Epithelial cell of esophagus (primary cell): Measurements from ENCODE around the gene PRXL2A.

ENCODE experiments used
- DNase-seq: peaks from one replicate; pipeline ENCODE4 v3.0.0; 2010; ENCODE audit warnings: low read depth
- H3K4me3 ChIP-seq: 2 replicates; pipeline ENCODE4 v1.5.1; 2011; ENCODE audit warnings: mild to moderate bottlenecking, low read length, control low read depth
- CTCF ChIP-seq: IDR thresholded peaks from 2 replicates; pipeline ENCODE4 v1.5.1; 2011; ENCODE audit warnings: low read depth, mild to moderate bottlenecking, low read length, control low read depth, inconsistent platforms; ENCODE audit not compliant: insufficient read depth; ENCODE audit errors: missing control alignments

Gene PRXL2A

GRCh38 chr10:80452069-80452468 lies 43.7 kb downstream of the PRXL2A start:
- no peak for TF ChIP-seq CTCF
- no peak for DNase-seq
- H3K4me3 ChIP-seq, result no peak overlapping the region

- no peak overlapping the region for H3K4me3 ChIP-seq
- TF ChIP-seq CTCF, result no peak
- DNase-seq, result peak; percentile 73
These were observed 44.3 kb downstream of the PRXL2A start for GRCh38 chr10:80452640-80453039.

GRCh38 chr10:80453056-80453841 lies 44.9 kb downstream of the PRXL2A start:
- H3K4me3 ChIP-seq, result peak overlapping the region; percentile 47
- no peak for TF ChIP-seq CTCF
- DNase-seq, result peak; percentile 82

- TF ChIP-seq CTCF, result no peak
- peak; percentile 77 for DNase-seq
- peak within 1 kb of the TSS; percentile 89 for H3K4me3 ChIP-seq
These were observed 45.6 kb downstream of the PRXL2A start, which contains the start of gene TSPAN14 for GRCh38 chr10:80453842-80454512. Gene TSPAN14 (plus strand): TSS chr10:80454310. CDS start chr10:80489234, 34,924 bp downstream.

- peak overlapping the region; percentile 89 for H3K4me3 ChIP-seq
- no peak for TF ChIP-seq CTCF
- no peak for DNase-seq
These were observed 46.4 kb downstream of the PRXL2A start for GRCh38 chr10:80454513-80455460.

GRCh38 chr10:80455461-80456349 lies 47.4 kb downstream of the PRXL2A start:
- peak overlapping the region; percentile 89 for H3K4me3 ChIP-seq
- no peak for TF ChIP-seq CTCF
- no peak for DNase-seq
